K562 (cell line): ENCODE results near the gene CCL4. TPM values are rescaled to one million over a fixed set of nuclear protein-coding genes. Genes with fewer than 3 reads are reported as not detected.

Experiments
- ATAC-seq: fragments of 200-7000 bp; cut with Tn5 transposase; 3 replicates; pipeline ENCODE4 v1.9.1; 2020; ENCODE audit warnings: moderate library complexity
- BruUV-seq: library from RNA; stranded (reverse); fragments of 400-500 nt; replicated peaks from 2 replicates; lab custom pipeline; 2021; lab: Mats Ljungman, UMichigan
- CTCF ChIA-PET: fragments of 300-600 bp; formaldehyde crosslinking; extraction: SDS; loops from one replicate; lab custom pipeline; 2021; ENCODE audit warnings: low intra/inter-chr PET ratio; lab: Yijun Ruan, JAX
- POLR2A ChIA-PET: fragments of 300-600, 350-650 bp; sonication (Branson Sonifier 250); formaldehyde crosslinking; extraction: SDS; loops from one replicate; lab custom pipeline; 2021; ENCODE audit warnings: antibody characterized with exemption, inconsistent platforms; lab: Yijun Ruan, JAX
- DNase-seq, 4 experiments: peaks; one replicate each; pipeline versions ENCODE4 v3.0.0 to v3.0.0-alpha.2; 2011 to 2018; ENCODE audit warnings: low spot score in 3 of 4, mixed read lengths in 3 of 4; ENCODE audit errors: extremely low read depth in 1 of 4
- FAIRE-seq: peaks from 2 replicates; lab custom pipeline; 2011; peaks lifted over from hg19 to GRCh38; lab: Jason Lieb, UNC
- H2AFZ ChIP-seq: 2 replicates; pipeline ENCODE4 v1.6.0; 2011; ENCODE audit warnings: low read depth, low read length, control low read depth, inconsistent platforms
- H3K27ac ChIP-seq: fragments of 200-600 bp; 3 replicates; pipeline ENCODE4 v1.8.0; 2011; ENCODE audit warnings: low read depth, mild to moderate bottlenecking, control low read depth, inconsistent platforms, low read length, moderate library complexity, mixed read lengths; ENCODE audit errors: extremely low read depth
- H3K27me3 ChIP-seq, 2 experiments: fragments of 300-600 bp in 1 of 2; 2 replicates in 1 of 2; 3 replicates in 1 of 2; pipeline versions ENCODE4 v1.6.0 to v1.8.0; 2011; ENCODE audit warnings: inconsistent platforms in 2 of 2, low read length in 2 of 2, mild to moderate bottlenecking in 1 of 2, mixed read lengths in 1 of 2, moderate library complexity in 1 of 2; ENCODE audit not compliant: control insufficient read depth in 2 of 2, insufficient read depth in 2 of 2
- H3K36me3 ChIP-seq: fragments of 300-600 bp; 3 replicates; pipeline ENCODE4 v1.8.0; 2011; ENCODE audit warnings: mild to moderate bottlenecking, low read length, inconsistent platforms; ENCODE audit not compliant: control insufficient read depth, insufficient read depth
- H3K4me1 ChIP-seq, 2 experiments: fragments of 200-600 bp in 1 of 2; replicated peaks in 1 of 2; 2 replicates in 1 of 2; 3 replicates in 1 of 2; pipeline versions ENCODE4 v1.5.1 to v1.8.0; 2011; ENCODE audit warnings: inconsistent platforms in 2 of 2, low read length in 2 of 2, mild to moderate bottlenecking in 1 of 2, mixed read lengths in 1 of 2, moderate library complexity in 1 of 2; ENCODE audit not compliant: control insufficient read depth in 2 of 2, insufficient read depth in 2 of 2
- H3K4me2 ChIP-seq: 2 replicates; pipeline ENCODE4 v1.6.1; 2011; ENCODE audit warnings: low read length, control low read depth, inconsistent platforms, mixed read lengths; ENCODE audit not compliant: insufficient read depth
- H3K4me3 ChIP-seq: fragments of 200-600 bp; sonication (generic), shearing (Covaris generic); 2 replicates; pipeline ENCODE4 v1.5.1; 2016; ENCODE audit warnings: control low read depth, inconsistent platforms
- H3K79me2 ChIP-seq: fragments of 200-600 bp; 3 replicates; pipeline ENCODE4 v1.8.0; 2011; ENCODE audit warnings: low read length, inconsistent platforms; ENCODE audit not compliant: control insufficient read depth, insufficient read depth
- H3K9ac ChIP-seq, 2 experiments: 2 replicates each; pipeline versions ENCODE4 v1.6.0 to v1.6.1; 2011; ENCODE audit warnings: low read depth in 2 of 2, low read length in 2 of 2, control low read depth in 1 of 2, inconsistent platforms in 1 of 2, mild to moderate bottlenecking in 1 of 2, mixed read lengths in 1 of 2; ENCODE audit not compliant: insufficient read depth in 1 of 2
- H3K9me1 ChIP-seq: one replicate; pipeline ENCODE4 v1.6.0; 2011; ENCODE audit warnings: inconsistent platforms, mild to moderate bottlenecking, low read length, moderate library complexity; ENCODE audit not compliant: control insufficient read depth, insufficient read depth
- H3K9me3 ChIP-seq: replicated peaks from 2 replicates; pipeline ENCODE4 v1.5.1; 2011; ENCODE audit warnings: low read depth, low read length, inconsistent platforms; ENCODE audit not compliant: control insufficient read depth, insufficient read depth
- H4K20me1 ChIP-seq: replicated peaks from 2 replicates; pipeline ENCODE4 v1.6.1; 2011; ENCODE audit warnings: low read length, inconsistent platforms, mixed read lengths; ENCODE audit not compliant: control insufficient read depth, insufficient read depth
- CREB3L1 ChIP-seq: fragments of 450-650 bp; IDR thresholded peaks from 2 replicates; pipeline ENCODE4 v1.6.1; 2014; ENCODE audit warnings: low read depth, mild to moderate bottlenecking, moderate library complexity, borderline replicate concordance
- FOXP4 ChIP-seq: sonication (generic); formaldehyde crosslinking; IDR thresholded peaks from 2 replicates; pipeline ENCODE4 v1.8.0; 2022; ENCODE audit warnings: mild to moderate bottlenecking, missing genetic modification reagents, borderline replicate concordance
- MEF2D ChIP-seq: conservative IDR thresholded peaks from 2 replicates; pipeline ENCODE4 v1.6.1; 2016; ENCODE audit warnings: low read depth, missing genetic modification characterization, missing compliant biosample characterization
- SP1 ChIP-seq: sonication (generic); formaldehyde crosslinking; IDR thresholded peaks from 2 replicates; pipeline ENCODE4 v1.8.1; 2022; ENCODE audit warnings: mild to moderate bottlenecking, missing genetic modification reagents
- TCF15 ChIP-seq: fragments of 250-450 bp; sonication (Bioruptor Pico); IDR thresholded peaks from 2 replicates; pipeline ENCODE4 v1.8.0; 2022; ENCODE audit warnings: moderate library complexity, mild to moderate bottlenecking, inconsistent platforms
- ZFP91 ChIP-seq: sonication (generic); formaldehyde crosslinking; IDR thresholded peaks from 2 replicates; pipeline ENCODE4 v1.8.0; 2022; ENCODE audit warnings: mild to moderate bottlenecking, missing genetic modification reagents
- ZNF696 ChIP-seq: fragments of 250-450 bp; sonication (Bioruptor Pico); conservative IDR thresholded peaks from 2 replicates; pipeline ENCODE4 v1.4.0; 2020; ENCODE audit warnings: mild to moderate bottlenecking, moderate library complexity
- ZNF778 ChIP-seq: fragments of 450-650 bp; formaldehyde crosslinking; IDR thresholded peaks from 2 replicates; pipeline ENCODE4 v1.4.0; 2020; ENCODE audit warnings: mild to moderate bottlenecking, moderate library complexity
- ZZZ3 ChIP-seq: fragments of 450-650 bp; IDR thresholded peaks from 2 replicates; pipeline ENCODE4 v1.6.1; 2016; ENCODE audit warnings: antibody characterized with exemption, mild to moderate bottlenecking, moderate library complexity
- WGBS: fragments of 100-300 bp; shearing (Covaris generic); methylation state at CpG from one replicate; pipeline ENCODE4 v1.1.6; 2016; ENCODE audit warnings: low coverage, mixed read lengths; ENCODE audit not compliant: insufficient coverage; ENCODE audit errors: missing lambda C conversion rate; 5-methylcytosine and 5-hydroxymethylcytosine counted together
- in situ Hi-C: fragments of 300-500 bp; cut with MboI; formaldehyde crosslinking; loops from 4 replicates; pipeline ENCODE4 v1.15.0; 2018; ENCODE audit warnings: inconsistent platforms, mixed read lengths
- intact Hi-C: fragments of 100-400 bp; cut with micrococcal nuclease; formaldehyde crosslinking; loops from 2 replicates; pipeline ENCODE4 v1.14.2; 2022
- polyA plus RNA-seq, 8 experiments: library from polyadenylated mRNA; depleted of rRNA in 4 of 8; stranded (reverse) in 5 of 8; unstranded in 3 of 8; fragments of >200 nt; fragmentation: Nextera tagmentation in 2 of 8; fragmentation: Illumina TruSeq in 1 of 8; extraction: Ambion mirVana in 2 of 8; extraction: Trizol in 1 of 8; gene quantifications; 2 replicates each; pipeline versions ENCODE4 v1.2.1 to v1.2.3, GENCODE V29; 2011 to 2014; ENCODE audit warnings: inconsistent platforms in 1 of 8, missing spikeins in 1 of 8
- total RNA-seq, 7 experiments: library from RNA; depleted of rRNA in 6 of 7; stranded (reverse); fragments of >200 nt in 6 of 7; fragmentation: Illumina TruSeq in 2 of 7; extraction: Trizol in 2 of 7; gene quantifications; 2 replicates each; pipeline versions ENCODE4 v1.2.1 to v1.2.3, GENCODE V29; 2011 to 2021; ENCODE audit warnings: low replicate concordance in 1 of 7
- TF ChIP-seq, protein P1 (sequence below): sonication (generic); formaldehyde crosslinking; IDR thresholded peaks from 2 replicates; pipeline ENCODE4 v1.8.1; 2023; ENCODE audit warnings: mild to moderate bottlenecking, missing genetic modification reagents
- TF ChIP-seq, protein P2 (sequence below): sonication (generic); formaldehyde crosslinking; IDR thresholded peaks from 2 replicates; pipeline ENCODE4 v1.8.1; 2023; ENCODE audit warnings: mild to moderate bottlenecking, missing genetic modification reagents

The CCL4 gene
- total and polyA plus RNA-seq, 9 of the 15 experiments (the other 6 are each of a cell fraction or from before 2014, with no cell fraction given): 0.91 TPM; not detected in 8

- CTCF ChIA-PET: no interaction called here
- POLR2A ChIA-PET: no interaction called here
- Histone ChIP-seq H3K9me1 (no peaks in the 10 kb centered on the region), H2AFZ (no peak overlapping the region), H3K4me2 (no peak overlapping the region), H4K20me1 (no peaks in the 10 kb centered on the region), H3K9me3 (no peaks in the 10 kb centered on the region), H3K9ac (no peak overlapping the region), H3K27me3 (no peaks in the 10 kb centered on the region), H3K36me3 (no peaks in the 10 kb centered on the region), H3K79me2 (no peaks in the 10 kb centered on the region), H3K4me1 (no peaks in the 10 kb centered on the region), H3K4me3 (no peak overlapping the region), H3K27ac (no peak overlapping the region)
- ATAC-seq (no peak), FAIRE-seq (no peak), DNase-seq (no peak)
- WGBS: 3% methylated on average over 4 of the region's 4 CpGs
- intact Hi-C loops: no loop called here
- in situ Hi-C loops: no loop called here
- BruUV-seq: no TSS peak
- TF ChIP-seq ZNF778 (CRISPR knock-in tag) (no peak), ZFP91 (CRISPR knock-in tag) (no peak), CREB3L1 (no peak), FOXP4 (CRISPR knock-in tag) (no peak), TCF15 (CRISPR knock-in tag) (no peak), ZZZ3 (no peak), ZNF696 (CRISPR knock-in tag) (no peak), SP1 (CRISPR knock-in tag) (no peak), MEF2D (tag) (no peak)
- TF ChIP-seq, protein P1, sequence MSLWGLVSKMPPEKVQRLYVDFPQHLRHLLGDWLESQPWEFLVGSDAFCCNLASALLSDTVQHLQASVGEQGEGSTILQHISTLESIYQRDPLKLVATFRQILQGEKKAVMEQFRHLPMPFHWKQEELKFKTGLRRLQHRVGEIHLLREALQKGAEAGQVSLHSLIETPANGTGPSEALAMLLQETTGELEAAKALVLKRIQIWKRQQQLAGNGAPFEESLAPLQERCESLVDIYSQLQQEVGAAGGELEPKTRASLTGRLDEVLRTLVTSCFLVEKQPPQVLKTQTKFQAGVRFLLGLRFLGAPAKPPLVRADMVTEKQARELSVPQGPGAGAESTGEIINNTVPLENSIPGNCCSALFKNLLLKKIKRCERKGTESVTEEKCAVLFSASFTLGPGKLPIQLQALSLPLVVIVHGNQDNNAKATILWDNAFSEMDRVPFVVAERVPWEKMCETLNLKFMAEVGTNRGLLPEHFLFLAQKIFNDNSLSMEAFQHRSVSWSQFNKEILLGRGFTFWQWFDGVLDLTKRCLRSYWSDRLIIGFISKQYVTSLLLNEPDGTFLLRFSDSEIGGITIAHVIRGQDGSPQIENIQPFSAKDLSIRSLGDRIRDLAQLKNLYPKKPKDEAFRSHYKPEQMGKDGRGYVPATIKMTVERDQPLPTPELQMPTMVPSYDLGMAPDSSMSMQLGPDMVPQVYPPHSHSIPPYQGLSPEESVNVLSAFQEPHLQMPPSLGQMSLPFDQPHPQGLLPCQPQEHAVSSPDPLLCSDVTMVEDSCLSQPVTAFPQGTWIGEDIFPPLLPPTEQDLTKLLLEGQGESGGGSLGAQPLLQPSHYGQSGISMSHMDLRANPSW: no peak
- TF ChIP-seq, protein P2, sequence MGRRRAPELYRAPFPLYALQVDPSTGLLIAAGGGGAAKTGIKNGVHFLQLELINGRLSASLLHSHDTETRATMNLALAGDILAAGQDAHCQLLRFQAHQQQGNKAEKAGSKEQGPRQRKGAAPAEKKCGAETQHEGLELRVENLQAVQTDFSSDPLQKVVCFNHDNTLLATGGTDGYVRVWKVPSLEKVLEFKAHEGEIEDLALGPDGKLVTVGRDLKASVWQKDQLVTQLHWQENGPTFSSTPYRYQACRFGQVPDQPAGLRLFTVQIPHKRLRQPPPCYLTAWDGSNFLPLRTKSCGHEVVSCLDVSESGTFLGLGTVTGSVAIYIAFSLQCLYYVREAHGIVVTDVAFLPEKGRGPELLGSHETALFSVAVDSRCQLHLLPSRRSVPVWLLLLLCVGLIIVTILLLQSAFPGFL (CRISPR knock-in tag): no peak
Measured at GRCh38 chr17:36104701-36105181, 1.1 kb downstream of the CCL4 start.
